CD4-positive, alpha-beta T cell (primary cell): ENCODE data around the gene MEGF9. TPM values are rescaled to one million over a fixed set of nuclear protein-coding genes. Genes with fewer than 3 reads are reported as not detected.

Experiments
- ATAC-seq: fragments of 200-7000 bp; cut with Tn5 transposase; one replicate; pipeline ENCODE4 v1.10.0; 2022; ENCODE audit warnings: mild to moderate bottlenecking; ENCODE audit not compliant: poor library complexity
- CTCF ChIA-PET: fragments of 350-600 bp; sonication (Branson Sonifier 250); formaldehyde crosslinking; loops from one replicate; lab custom pipeline; 2021; ENCODE audit warnings: antibody characterized with exemption, inconsistent platforms; lab: Charles Lee
- POLR2A ChIA-PET: fragments of 350-600 bp; sonication (Branson Sonifier 250); formaldehyde crosslinking; loops from one replicate; lab custom pipeline; 2021; ENCODE audit warnings: antibody characterized with exemption, inconsistent platforms; lab: Charles Lee
- DNase-seq, 14 experiments: peaks; one replicate each; pipeline ENCODE4 v3.0.0-alpha.2; 2013 to 2020; ENCODE audit warnings: mixed read lengths in 2 of 14
- H3K27ac ChIP-seq, 2 donors: one replicate each; pipeline versions ENCODE4 v1.5.1 to v1.7.0; 2013; ENCODE audit warnings: low read length in 2 of 2, low read depth in 1 of 2, mild to moderate bottlenecking in 1 of 2
- H3K27me3 ChIP-seq, 2 experiments: 1 replicate in 1 of 2; 2 replicates in 1 of 2; pipeline versions ENCODE4 v1.6.1 to v1.7.0; 2013; ENCODE audit warnings: low read length in 2 of 2, control low read depth in 1 of 2, mild to moderate bottlenecking in 1 of 2, moderate library complexity in 1 of 2; ENCODE audit not compliant: insufficient read depth in 2 of 2, control insufficient read depth in 1 of 2
- H3K36me3 ChIP-seq: one replicate; pipeline ENCODE4 v1.6.1; 2013; ENCODE audit warnings: low read length, control low read depth; ENCODE audit not compliant: insufficient read depth
- H3K4me1 ChIP-seq: one replicate; pipeline ENCODE4 v1.6.1; 2013; ENCODE audit warnings: low read length, control low read depth; ENCODE audit not compliant: insufficient read depth
- H3K4me3 ChIP-seq: one replicate; pipeline ENCODE4 v1.5.1; 2013; ENCODE audit warnings: mild to moderate bottlenecking, low read length, moderate library complexity
- H3K9me3 ChIP-seq, 2 experiments: 1 replicate in 1 of 2; 2 replicates in 1 of 2; pipeline versions ENCODE4 v1.6.1 to v1.7.0; 2013; ENCODE audit warnings: low read length in 2 of 2, mild to moderate bottlenecking in 2 of 2, control low read depth in 1 of 2, moderate library complexity in 1 of 2; ENCODE audit not compliant: control insufficient read depth in 1 of 2, insufficient read depth in 1 of 2
- H3K27ac Mint-ChIP-seq: one replicate; pipeline ENCODE4 v1.8.0; 2020; ENCODE audit warnings: mixed read lengths
- H3K27me3 Mint-ChIP-seq: one replicate; pipeline ENCODE4 v1.8.0; 2021; ENCODE audit warnings: mixed read lengths
- H3K36me3 Mint-ChIP-seq: one replicate; pipeline ENCODE4 v1.8.0; 2021; ENCODE audit warnings: low read depth, mixed read lengths
- H3K4me1 Mint-ChIP-seq: one replicate; pipeline ENCODE4 v1.8.0; 2021; ENCODE audit warnings: low read depth, mixed read lengths
- H3K4me3 Mint-ChIP-seq: one replicate; pipeline ENCODE4 v1.8.0; 2020; ENCODE audit warnings: mild to moderate bottlenecking, mixed read lengths
- H3K9me3 Mint-ChIP-seq: one replicate; pipeline ENCODE4 v1.8.0; 2020; ENCODE audit warnings: mixed read lengths
- intact Hi-C, 2 experiments: fragments of 100-400 bp; cut with DNase I in 1 of 2; cut with micrococcal nuclease in 1 of 2; formaldehyde crosslinking; loops; one replicate each; pipeline versions ENCODE4 v1.15.1 to v1.9.0; 2023 to 2025; cut with DNase I, micrococcal nuclease
- total RNA-seq, 174 experiments: library from RNA in 2 of 174; stranded (reverse) in 2 of 174; gene quantifications; one replicate each; pipeline ENCODE4 v1.2.3 and lab custom pipeline; 2021 to 2026
- TF ChIP-seq, protein P1 (sequence below): fragments of 200-600 bp; IDR thresholded peaks from one replicate; pipeline ENCODE4 v1.8.0; 2022; ENCODE audit warnings: antibody characterized with exemption, mild to moderate bottlenecking

MEGF9 gene
- total RNA-seq, 2 experiments from 2014 or later, result 4.0 to 4.5 TPM

- ATAC-seq (no peak), DNase-seq (no peak)
- ChIA-PET CTCF (interaction anchor here (1.4 kb wide), 1 partner anchor 11 kb away, joined by 5 read pairs; no protein-coding TSS in a partner anchor), POLR2A (no interaction called here)
- H3K36me3 ChIP-seq, result peaks cover 27% of the 10 kb centered on the region
- Mint-ChIP-seq H3K4me1 (no peaks in the 10 kb centered on the region), H3K4me3 (no peak overlapping the region), H3K9me3 (no peaks in the 10 kb centered on the region), H3K27ac (no peak overlapping the region), H3K36me3 (peaks cover 54% of the 10 kb centered on the region), H3K27me3 (no peaks in the 10 kb centered on the region)
- H3K9me3 ChIP-seq, result no peaks in the 10 kb centered on the region
- H3K27ac ChIP-seq, result no peak overlapping the region
- no peaks in the 10 kb centered on the region for H3K4me1 ChIP-seq
- no peaks in the 10 kb centered on the region for H3K27me3 ChIP-seq
- intact Hi-C loops, result no loop called here
- TF ChIP-seq, protein P1, sequence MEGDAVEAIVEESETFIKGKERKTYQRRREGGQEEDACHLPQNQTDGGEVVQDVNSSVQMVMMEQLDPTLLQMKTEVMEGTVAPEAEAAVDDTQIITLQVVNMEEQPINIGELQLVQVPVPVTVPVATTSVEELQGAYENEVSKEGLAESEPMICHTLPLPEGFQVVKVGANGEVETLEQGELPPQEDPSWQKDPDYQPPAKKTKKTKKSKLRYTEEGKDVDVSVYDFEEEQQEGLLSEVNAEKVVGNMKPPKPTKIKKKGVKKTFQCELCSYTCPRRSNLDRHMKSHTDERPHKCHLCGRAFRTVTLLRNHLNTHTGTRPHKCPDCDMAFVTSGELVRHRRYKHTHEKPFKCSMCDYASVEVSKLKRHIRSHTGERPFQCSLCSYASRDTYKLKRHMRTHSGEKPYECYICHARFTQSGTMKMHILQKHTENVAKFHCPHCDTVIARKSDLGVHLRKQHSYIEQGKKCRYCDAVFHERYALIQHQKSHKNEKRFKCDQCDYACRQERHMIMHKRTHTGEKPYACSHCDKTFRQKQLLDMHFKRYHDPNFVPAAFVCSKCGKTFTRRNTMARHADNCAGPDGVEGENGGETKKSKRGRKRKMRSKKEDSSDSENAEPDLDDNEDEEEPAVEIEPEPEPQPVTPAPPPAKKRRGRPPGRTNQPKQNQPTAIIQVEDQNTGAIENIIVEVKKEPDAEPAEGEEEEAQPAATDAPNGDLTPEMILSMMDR, result no peak
- H3K4me3 ChIP-seq, result no peak overlapping the region
Measured at GRCh38 chr9:120608421-120608820, 105.8 kb downstream of the MEGF9 start.

DNA sequence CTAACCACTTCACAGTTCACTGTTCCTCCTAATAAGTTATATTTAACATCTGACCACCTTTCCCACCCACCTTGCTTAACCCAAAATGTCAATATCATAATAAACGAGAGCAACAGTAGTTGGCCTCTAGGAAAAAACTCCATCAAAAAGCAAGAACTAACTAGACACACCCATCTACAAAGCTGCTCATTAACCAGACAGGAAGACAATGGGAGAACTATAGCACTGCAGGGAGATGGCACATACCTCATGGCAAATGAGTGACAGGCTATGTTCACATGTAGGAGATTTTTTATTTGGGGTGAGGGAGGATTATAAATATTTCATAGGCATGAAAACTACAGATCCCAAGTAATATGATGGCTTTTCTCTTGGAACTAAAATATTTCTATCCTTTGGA is 110.7 kb downstream of the MEGF9 start:
- DNase-seq (no peak), ATAC-seq (no peak)
- no peak overlapping the region for H3K4me3 Mint-ChIP-seq
- H3K4me3 ChIP-seq, result no peak overlapping the region
- intact Hi-C loops, result no loop called here
- peaks cover 5% of the 10 kb centered on the region for H3K4me1 Mint-ChIP-seq
- POLR2A ChIA-PET, result interaction anchor here (0.6 kb wide), 1 partner anchor 10 kb away, joined by 3 read pairs; no protein-coding TSS in a partner anchor
- no peaks in the 10 kb centered on the region for H3K27me3 Mint-ChIP-seq
- TF ChIP-seq, protein P1, result no peak
- H3K27me3 ChIP-seq, result no peaks in the 10 kb centered on the region
- CTCF ChIA-PET, result interaction anchor here (1.6 kb wide), 1 partner anchor 16 kb away, joined by 3 read pairs; no protein-coding TSS in a partner anchor
- no peaks in the 10 kb centered on the region for H3K9me3 Mint-ChIP-seq
- peaks cover 27% of the 10 kb centered on the region for H3K36me3 ChIP-seq
- no peak overlapping the region for H3K27ac Mint-ChIP-seq
- no peaks in the 10 kb centered on the region for H3K9me3 ChIP-seq
- peaks cover 37% of the 10 kb centered on the region for H3K36me3 Mint-ChIP-seq
- no peak overlapping the region for H3K27ac ChIP-seq
- no peaks in the 10 kb centered on the region for H3K4me1 ChIP-seq

DNA sequence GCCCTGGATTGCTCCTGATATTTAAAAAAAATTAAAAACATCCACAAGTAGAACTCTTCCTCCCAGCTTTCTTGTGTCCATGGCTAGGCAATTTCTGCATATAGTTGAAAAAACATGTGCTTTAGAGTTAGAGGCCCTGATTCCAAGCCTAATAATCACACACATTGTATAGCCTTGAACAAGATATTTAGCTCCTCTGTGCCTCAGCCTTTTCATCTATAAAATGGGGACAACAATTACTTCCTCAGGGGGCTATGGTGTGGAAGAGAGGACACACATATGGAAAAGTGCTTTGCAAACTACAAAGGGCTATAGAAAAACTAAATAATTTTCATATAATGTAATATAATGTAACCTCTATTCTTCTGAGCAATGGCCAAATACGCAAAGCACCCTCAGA is 111.3 kb downstream of the MEGF9 start:
- POLR2A ChIA-PET, result interaction anchor here (0.6 kb wide), 1 partner anchor 9 kb away, joined by 3 read pairs; no protein-coding TSS in a partner anchor
- Mint-ChIP-seq H3K27me3 (no peaks in the 10 kb centered on the region), H3K27ac (no peak overlapping the region), H3K36me3 (peaks cover 32% of the 10 kb centered on the region), H3K4me3 (no peak overlapping the region), H3K4me1 (peaks cover 5% of the 10 kb centered on the region), H3K9me3 (no peaks in the 10 kb centered on the region)
- DNase-seq (no peak), ATAC-seq (no peak)
- Histone ChIP-seq H3K36me3 (peaks cover 27% of the 10 kb centered on the region), H3K4me3 (no peak overlapping the region), H3K27ac (no peak overlapping the region), H3K4me1 (no peaks in the 10 kb centered on the region), H3K9me3 (no peaks in the 10 kb centered on the region), H3K27me3 (no peaks in the 10 kb centered on the region)
- intact Hi-C loops, result no loop called here
- TF ChIP-seq, protein P1, result no peak
- CTCF ChIA-PET, result interaction anchor here (1.6 kb wide), 1 partner anchor 17 kb away, joined by 3 read pairs; no protein-coding TSS in a partner anchor
